GM18861 (cell line): ENCODE measurements around the gene TCTN1.
A peak's percentile ranks its signal among the peaks of the same experiment; 100 is the strongest.

ENCODE experiments used
- ATAC-seq: cut with Tn5 transposase; IDR thresholded peaks from one replicate; pipeline ENCODE4 v1.9.1; 2021; ENCODE audit not compliant: unreplicated experiment

Gene TCTN1

GRCh38 chr12:110677982-110678381, 64.1 kb downstream of the TCTN1 start:
- no peak for ATAC-seq

GRCh38 chr12:110679201-110679600, 65.3 kb downstream of the TCTN1 start:
- ATAC-seq = no peak

GRCh38 chr12:110680032-110680431, 66.1 kb downstream of the TCTN1 start:
- no peak for ATAC-seq

DNA sequence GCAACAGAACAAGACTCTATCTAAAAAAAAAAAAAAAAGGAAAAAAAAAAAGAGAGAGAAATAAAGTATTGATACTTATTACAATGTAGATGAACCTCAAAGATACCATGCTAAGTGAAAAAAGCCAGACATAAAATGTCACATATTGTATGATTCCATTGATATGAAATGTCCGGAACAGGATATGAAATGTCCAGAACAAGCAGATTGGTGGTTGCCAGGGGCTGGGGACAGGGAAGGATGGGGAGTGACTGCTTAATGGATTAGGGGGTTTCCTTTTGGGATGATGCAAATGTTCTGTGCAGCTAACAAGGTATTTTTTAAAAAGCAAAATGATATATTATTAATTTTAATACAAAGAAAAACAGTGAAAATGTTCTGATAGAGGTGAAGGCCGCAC, 70.0 kb downstream of the TCTN1 start:
- ATAC-seq = no peak

DNA sequence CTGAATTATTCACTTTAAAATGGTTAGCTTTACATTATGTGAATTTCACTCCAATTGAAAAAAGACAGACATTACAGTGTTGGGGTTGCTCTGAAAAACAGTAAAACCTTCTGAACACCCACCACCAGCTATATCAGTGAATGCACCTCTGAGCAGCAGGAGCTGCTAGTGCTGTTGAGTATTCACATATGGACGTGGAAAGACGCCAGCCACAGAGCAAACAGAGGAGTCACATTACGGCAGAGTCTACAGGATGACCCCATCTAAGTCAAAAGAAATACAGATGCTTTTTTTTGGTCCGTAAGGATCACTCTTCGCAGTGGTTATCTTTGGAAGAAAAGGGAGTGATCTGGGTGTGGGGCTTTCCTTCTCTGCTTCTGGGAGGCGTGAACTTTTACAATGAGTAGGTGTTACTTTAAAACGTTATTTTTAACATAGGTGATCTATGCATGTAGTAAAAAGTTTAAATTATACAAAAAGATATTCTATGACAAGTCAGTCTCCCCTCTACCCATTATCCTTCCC, 70.4 kb downstream of the TCTN1 start:
- no peak for ATAC-seq

GRCh38 chr12:110686294-110686903, 72.5 kb downstream of the TCTN1 start:
- no peak for ATAC-seq

DNA sequence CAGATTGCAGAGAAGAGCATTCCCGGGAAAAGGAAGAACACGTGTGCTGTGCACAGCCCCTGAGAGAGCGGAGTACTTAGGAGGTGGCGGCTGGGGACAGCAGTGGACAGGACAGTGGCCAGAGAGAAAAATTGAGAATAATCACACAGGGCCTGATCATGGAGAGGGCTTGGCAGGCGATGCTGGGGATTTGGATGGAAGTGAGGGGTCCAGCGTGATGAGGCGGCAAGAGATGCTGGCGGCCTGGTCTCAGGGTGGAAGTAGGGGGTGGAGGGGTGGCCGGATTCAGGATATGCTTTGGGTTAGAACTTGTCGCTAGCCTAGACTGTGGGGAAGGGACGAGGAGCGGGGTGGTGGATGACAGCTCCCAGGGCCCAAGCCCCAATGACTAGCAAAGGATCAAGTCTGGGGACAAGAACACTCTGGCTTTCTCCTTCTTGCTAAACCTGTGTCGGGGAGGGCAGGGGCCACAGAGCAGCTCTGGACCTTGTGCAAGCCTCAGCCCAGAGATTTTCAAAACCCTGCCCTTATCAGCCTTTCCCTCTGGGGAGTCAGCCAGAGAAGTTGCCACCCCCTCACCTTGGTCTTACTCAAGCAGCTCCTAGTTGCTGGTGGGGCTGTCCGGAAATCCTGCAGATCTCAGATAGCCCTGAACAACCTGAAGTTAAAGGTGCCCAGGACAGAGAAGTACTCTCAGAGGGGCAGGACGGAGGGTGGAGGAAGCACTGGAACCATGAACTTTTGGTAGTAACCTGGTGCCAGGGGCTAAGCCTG, 73.7 kb downstream of the TCTN1 start:
- no peak for ATAC-seq

DNA sequence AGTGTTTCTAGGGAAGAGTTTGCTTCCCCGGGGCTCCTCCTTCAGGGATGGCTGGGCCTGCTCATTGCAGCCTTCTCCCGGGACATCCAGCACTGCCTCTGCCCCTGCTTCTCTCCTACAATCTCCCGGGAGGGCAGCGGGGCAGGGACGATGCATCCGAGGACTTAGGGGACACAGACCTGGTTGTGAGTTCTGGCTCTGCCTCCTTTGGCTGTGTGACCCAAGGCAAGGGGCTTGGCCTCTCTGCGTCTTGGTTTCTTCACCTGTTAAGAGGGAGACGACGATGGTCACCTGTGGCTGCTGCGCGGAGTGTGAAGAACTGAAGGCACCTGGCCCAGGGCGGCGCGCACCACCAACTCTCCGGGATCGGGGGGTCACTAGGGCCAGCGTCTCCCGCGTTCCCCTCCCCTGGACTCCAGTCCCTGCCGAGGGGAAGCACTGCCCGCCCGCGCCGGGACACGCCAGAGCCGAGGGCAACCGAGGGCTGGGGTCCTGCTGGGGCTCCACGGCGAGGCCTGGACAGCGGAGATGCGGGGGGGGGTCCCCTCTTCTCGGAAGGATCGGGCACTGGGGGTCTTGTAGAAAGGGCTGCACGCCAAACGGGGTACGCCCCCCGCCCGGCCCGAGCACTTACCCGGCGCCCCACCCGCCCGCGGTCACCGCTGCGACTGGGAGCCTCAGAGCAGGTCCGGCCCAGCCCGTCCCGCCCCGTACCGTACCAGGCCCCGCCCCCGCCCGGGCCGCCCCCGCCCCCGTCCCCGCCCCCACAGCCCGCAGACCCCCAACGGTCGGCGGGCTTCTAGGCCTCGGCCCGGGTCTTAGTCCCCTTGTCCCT, 74.7 kb downstream of the TCTN1 start, which contains the start of gene HVCN1:
TSS of gene HVCN1 (minus strand) at position 670 of the 835 bp plus-strand sequence. CDS start 5,870 bp downstream, outside the sequence.
- no peak for ATAC-seq

DNA sequence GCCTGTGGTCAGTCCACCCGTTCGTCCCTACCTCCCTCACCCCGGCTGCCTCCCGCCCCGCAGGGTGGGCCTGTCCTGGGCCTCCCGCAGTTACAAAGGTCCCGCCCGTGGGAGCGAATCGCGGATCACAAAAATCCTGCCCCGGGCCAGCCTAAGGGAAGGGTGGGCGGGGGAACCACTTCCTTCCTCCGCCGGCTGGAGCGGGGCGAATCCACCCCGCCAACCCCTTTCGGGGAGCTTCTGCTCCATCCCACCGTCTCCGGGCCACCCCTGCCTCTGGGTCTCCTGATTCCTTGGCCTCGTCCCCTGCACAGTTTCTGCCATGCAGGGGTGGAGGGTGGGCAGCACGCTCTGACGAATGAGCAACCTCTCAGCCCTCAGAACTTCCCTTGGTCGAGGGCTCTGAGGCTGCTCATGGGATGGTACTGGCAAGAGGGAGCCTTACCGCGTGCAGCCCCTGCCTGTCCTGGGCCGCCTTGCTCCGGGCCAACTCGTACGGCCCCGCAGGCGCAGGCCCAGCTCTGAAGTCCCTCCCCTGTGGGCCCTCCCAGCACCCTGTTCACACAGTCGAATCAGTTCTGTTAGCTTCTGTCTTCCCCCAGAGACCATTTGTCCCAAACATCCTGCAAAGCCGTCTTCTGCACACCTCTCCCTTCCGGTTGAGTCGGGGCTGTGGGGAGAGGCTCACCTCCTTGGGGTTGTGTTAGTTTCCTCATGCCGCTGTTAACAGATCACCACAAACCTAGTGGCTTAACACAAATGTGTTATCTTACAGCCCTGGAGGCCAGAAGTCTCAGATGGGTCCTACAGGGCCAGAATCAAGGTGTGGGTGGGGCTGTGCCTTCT, 75.6 kb downstream of the TCTN1 start:
- peak; percentile 37 for ATAC-seq

GRCh38 chr12:110690127-110690430, 76.2 kb downstream of the TCTN1 start:
- ATAC-seq = no peak

GRCh38 chr12:110693731-110694130, 79.8 kb downstream of the TCTN1 start:
- ATAC-seq = no peak

- ATAC-seq = no peak
Measured at GRCh38 chr12:110694330-110694901, 80.5 kb downstream of the TCTN1 start.

- ATAC-seq = no peak
Measured at GRCh38 chr12:110696283-110696682, 82.4 kb downstream of the TCTN1 start.

DNA sequence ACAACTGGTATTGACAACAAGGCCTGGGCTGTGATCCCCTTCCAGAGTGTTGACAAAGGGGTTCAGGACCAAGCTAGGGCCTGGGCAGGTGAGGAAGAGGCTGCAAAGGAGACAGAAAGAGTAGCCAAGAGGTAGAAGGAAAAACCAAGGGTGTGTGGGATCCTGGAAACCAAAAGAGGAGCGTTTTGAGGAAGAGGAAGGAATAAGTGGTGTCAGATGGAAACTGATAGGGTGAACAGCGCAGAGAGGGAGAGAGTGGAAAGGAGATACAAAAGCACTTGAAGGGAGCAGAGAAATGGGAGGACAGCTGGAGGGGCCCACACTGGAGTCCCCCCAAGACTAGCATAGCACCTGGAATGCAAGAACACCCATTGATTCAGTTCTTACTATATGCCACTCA, 83.3 kb downstream of the TCTN1 start:
- ATAC-seq = no peak

- peak; percentile 80 for ATAC-seq
Measured at GRCh38 chr12:110698171-110698902, 84.4 kb downstream of the TCTN1 start.
